Fibroblast of skin of left quadriceps (primary cell): ENCODE results near the gene FBXL4.

Experiments
- DNase-seq, 2 experiments: peaks; one replicate each; pipeline ENCODE4 v3.0.0-alpha.2; 2013; ENCODE audit warnings: low read depth in 2 of 2

FBXL4 gene

GRCh38 chr6:98880486-98880885, 67.3 kb downstream of the FBXL4 start:
- no peak for DNase-seq

GRCh38 chr6:98877250-98877649, 70.5 kb downstream of the FBXL4 start:
- no peak for DNase-seq

- DNase-seq, result no peak
Measured at GRCh38 chr6:98875375-98875774, 72.4 kb downstream of the FBXL4 start.

- no peak for DNase-seq
Measured at GRCh38 chr6:98871821-98872220, 75.9 kb downstream of the FBXL4 start.

- no peak for DNase-seq
Measured at GRCh38 chr6:98871057-98871456, 76.7 kb downstream of the FBXL4 start.

- no peak for DNase-seq
Measured at GRCh38 chr6:98864497-98864896, 83.2 kb downstream of the FBXL4 start.

GRCh38 chr6:98848539-98849242, 99.1 kb downstream of the FBXL4 start:
- no peak for DNase-seq

- DNase-seq, result no peak
Measured at GRCh38 chr6:98847779-98848538, 99.8 kb downstream of the FBXL4 start.

- no peak for DNase-seq
Measured at GRCh38 chr6:98847416-98847778, 100.3 kb downstream of the FBXL4 start.

- DNase-seq, result no peak
Measured at GRCh38 chr6:98846021-98846380, 101.7 kb downstream of the FBXL4 start.

GRCh38 chr6:98845211-98846020, 102.3 kb downstream of the FBXL4 start:
- DNase-seq, result peak; percentile 60 to 71

GRCh38 chr6:98844244-98845210, 103.2 kb downstream of the FBXL4 start:
- no peak for DNase-seq

- DNase-seq, result no peak
Measured at GRCh38 chr6:98843271-98844243, 104.2 kb downstream of the FBXL4 start.

GRCh38 chr6:98842342-98843180, 105.2 kb downstream of the FBXL4 start:
- DNase-seq, result no peak

GRCh38 chr6:98841621-98842341, 106.0 kb downstream of the FBXL4 start:
- DNase-seq, result no peak

- no peak for DNase-seq
Measured at GRCh38 chr6:98840996-98841513, 106.7 kb downstream of the FBXL4 start.

- DNase-seq, result no peak
Measured at GRCh38 chr6:98840385-98840784, 107.4 kb downstream of the FBXL4 start.

- no peak for DNase-seq
Measured at GRCh38 chr6:98839781-98840361, 107.9 kb downstream of the FBXL4 start.
